Esophagus muscularis mucosa (tissue), 4 donors: Measurements from ENCODE around the gene ALDH8A1. TPM values are rescaled to one million over a fixed set of nuclear protein-coding genes. Genes with fewer than 3 reads are reported as not detected.

Source experiments
- DNase-seq: peaks from one replicate; pipeline ENCODE4 v3.0.0-alpha.2; 2017; ENCODE audit errors: extremely low spot score
- H3K27ac ChIP-seq, 4 donors: fragments of 200-600 bp; sonication (generic); replicated peaks in 1 of 4; 1 replicate in 3 of 4; 2 replicates in 1 of 4; pipeline ENCODE4 v1.5.1; 2016 to 2019; ENCODE audit warnings: mild to moderate bottlenecking in 1 of 4
- H3K27me3 ChIP-seq, 4 donors: fragments of 200-600 bp; sonication (generic); one replicate each; pipeline versions ENCODE4 v1.5.1 to v1.6.0; 2016 to 2019
- H3K36me3 ChIP-seq, 4 donors: fragments of 200-600 bp; sonication (generic); one replicate each; pipeline ENCODE4 v1.5.1; 2016 to 2019
- H3K4me1 ChIP-seq, 4 donors: fragments of 200-600 bp; sonication (generic); one replicate each; pipeline ENCODE4 v1.5.1; 2016 to 2019
- H3K4me3 ChIP-seq, 4 donors: fragments of 200-600 bp; sonication (generic); 1 replicate in 2 of 4; 2 replicates in 2 of 4; pipeline ENCODE4 v1.5.1; 2016 to 2019; ENCODE audit warnings: mild to moderate bottlenecking in 4 of 4, moderate library complexity in 1 of 4
- H3K9me3 ChIP-seq, 4 donors: fragments of 200-600 bp; sonication (generic); 1 replicate in 3 of 4; 2 replicates in 1 of 4; pipeline ENCODE4 v1.5.1; 2016 to 2019
- CTCF ChIP-seq, 3 experiments: fragments of 200-600 bp in 2 of 3; fragments of 450-650 bp in 1 of 3; sonication (generic) in 2 of 3; IDR thresholded peaks; one replicate each; pipeline ENCODE4 v1.5.1; 2017 to 2019; ENCODE audit warnings: antibody characterized with exemption in 3 of 3, mild to moderate bottlenecking in 2 of 3, moderate library complexity in 1 of 3
- EP300 ChIP-seq: sonication (generic); formaldehyde crosslinking; IDR thresholded peaks from one replicate; pipeline ENCODE4 v1.6.1; 2017; ENCODE audit warnings: antibody characterized with exemption
- POLR2A ChIP-seq: fragments of 450-650 bp; IDR thresholded peaks from one replicate; pipeline ENCODE4 v1.6.1; 2017; ENCODE audit warnings: antibody characterized with exemption, moderate library complexity, mild to moderate bottlenecking, low read depth
- POLR2AphosphoS5 ChIP-seq, 2 donors: sonication (generic); formaldehyde crosslinking; IDR thresholded peaks; one replicate each; pipeline ENCODE4 v1.6.1; 2017; ENCODE audit warnings: antibody characterized with exemption in 2 of 2
- WGBS: methylation state at CpG from one replicate; pipeline ENCODE4 v1.1.5; 2018; 5-methylcytosine and 5-hydroxymethylcytosine counted together
- intact Hi-C: fragments of 100-400 bp; cut with DNase I; formaldehyde crosslinking; loops from one replicate; pipeline ENCODE4 v1.15.1; 2023
- total RNA-seq, 4 donors: library from RNA; depleted of rRNA; stranded (reverse); fragments of >200 nt; gene quantifications; one replicate each; pipeline versions ENCODE4 v1.1.0 to v1.2.1, GENCODE V29; 2016

The ALDH8A1 gene
- total RNA-seq, 4 donors from 2014 or later = 1.2 to 5.0 (median 2.0) TPM

DNA sequence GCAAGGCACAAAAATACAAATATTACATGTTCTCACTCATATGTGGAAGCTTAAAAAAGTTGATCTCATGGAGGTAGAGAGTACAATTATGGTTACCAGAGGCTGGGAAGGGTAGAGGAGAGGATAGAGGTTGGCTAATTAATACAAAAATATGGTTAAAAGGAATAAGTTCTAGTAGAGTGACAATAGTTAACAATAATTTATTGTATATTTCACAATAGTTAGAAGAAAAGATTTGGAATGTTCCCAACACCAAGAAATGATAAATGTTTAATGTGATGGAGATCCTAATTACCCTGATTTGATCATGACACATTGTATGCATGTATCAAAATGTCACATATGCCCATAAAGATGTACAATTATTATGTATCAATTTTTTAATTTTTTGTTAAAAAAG, 1.8 kb downstream of the ALDH8A1 start:
- DNase-seq = no peak
- Histone ChIP-seq H3K27me3 (no peaks in the 10 kb centered on the region), H3K36me3 (no peaks in the 10 kb centered on the region), H3K4me1 (no peaks in the 10 kb centered on the region), H3K27ac (no peak overlapping the region), H3K4me3 (no peak overlapping the region), H3K9me3 (no peaks in the 10 kb centered on the region)
- intact Hi-C loops = no loop called here
- TF ChIP-seq EP300 (no peak), POLR2AphosphoS5 (IDR thresholded peaks at IDR 0.05) (no peak), CTCF (IDR thresholded peaks at IDR 0.05) (no peak), POLR2A (no peak)

DNA sequence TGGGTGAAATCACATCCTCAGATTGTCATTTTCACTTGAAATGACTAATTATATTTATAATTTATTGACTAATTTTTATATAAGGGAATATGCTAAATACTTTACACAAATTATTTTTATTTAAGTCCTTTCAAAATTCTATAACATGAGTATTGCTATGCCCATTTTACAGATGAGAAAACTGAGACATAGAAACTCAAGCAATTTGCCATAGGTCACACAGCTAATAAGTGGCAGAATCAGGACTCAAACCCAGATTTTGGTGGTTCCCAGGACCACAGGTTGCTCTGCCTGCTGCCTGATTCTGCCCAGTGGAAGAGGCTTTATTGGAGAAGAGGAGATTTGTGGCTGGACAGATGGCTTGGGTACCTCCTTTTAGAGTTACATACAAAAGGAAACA, 4.9 kb downstream of the ALDH8A1 start:
- DNase-seq = no peak
- intact Hi-C loops = no loop called here
- H3K9me3 ChIP-seq = no peaks in the 10 kb centered on the region
- no peak overlapping the region for H3K27ac ChIP-seq
- peaks cover 0 to 5% (median 1%) of the 10 kb centered on the region in 4 donors for H3K4me1 ChIP-seq
- no peak overlapping the region for H3K4me3 ChIP-seq
- H3K27me3 ChIP-seq = no peaks in the 10 kb centered on the region
- TF ChIP-seq POLR2A (no peak), CTCF (IDR thresholded peaks at IDR 0.05) (no peak), POLR2AphosphoS5 (IDR thresholded peaks at IDR 0.05) (no peak), EP300 (no peak)
- H3K36me3 ChIP-seq = peaks cover 0 to 4% (median 0%) of the 10 kb centered on the region in 4 donors

DNA sequence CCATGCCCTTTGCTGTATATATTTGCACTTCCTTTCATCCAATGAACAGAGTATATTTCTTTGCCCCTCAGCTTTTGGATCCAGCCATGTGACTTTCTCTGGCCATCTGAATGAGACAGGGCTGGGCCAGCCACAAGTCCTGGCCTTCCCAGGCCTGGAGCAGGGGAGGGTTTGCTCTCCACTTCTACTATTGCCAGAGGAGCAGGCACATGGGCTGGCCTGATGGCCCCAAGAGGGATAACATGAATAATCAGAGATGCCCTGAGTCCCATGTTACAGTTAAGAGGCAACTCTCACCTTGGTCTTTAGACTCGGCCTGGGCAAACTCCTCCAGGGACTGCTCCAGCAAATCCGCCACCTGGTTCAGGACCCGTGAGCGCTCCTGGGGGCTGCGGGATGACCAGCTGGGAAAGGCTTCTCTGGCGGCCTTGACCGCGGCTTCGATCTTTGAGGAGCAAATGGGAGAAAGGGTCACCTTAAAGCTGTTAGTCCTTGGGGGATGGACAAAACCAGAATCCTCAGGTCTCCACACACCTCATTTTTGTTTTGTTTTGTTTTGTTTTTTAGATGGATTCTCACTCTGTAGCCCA, 6.3 kb downstream of the ALDH8A1 start:
- Histone ChIP-seq H3K4me1 (peaks cover 0 to 5% (median 1%) of the 10 kb centered on the region in 4 donors), H3K27me3 (no peaks in the 10 kb centered on the region), H3K36me3 (peaks cover 0 to 4% (median 0%) of the 10 kb centered on the region in 4 donors), H3K4me3 (no peak overlapping the region), H3K9me3 (no peaks in the 10 kb centered on the region), H3K27ac (no peak overlapping the region)
- 93% methylated on average over 9 of the region's 9 CpGs for WGBS
- TF ChIP-seq CTCF (IDR thresholded peaks at IDR 0.05) (no peak), POLR2AphosphoS5 (IDR thresholded peaks at IDR 0.05) (no peak), POLR2A (no peak), EP300 (no peak)
- intact Hi-C loops = loop anchor here (5.0 kb wide), 2 partner anchors 301 to 786 kb away; no protein-coding TSS in a partner anchor
- peak; percentile 50 for DNase-seq

- TF ChIP-seq CTCF (IDR thresholded peaks at IDR 0.05) = no peak
- TF ChIP-seq POLR2A = no peak
- TF ChIP-seq EP300 = no peak
- no peak for TF ChIP-seq POLR2AphosphoS5 (IDR thresholded peaks at IDR 0.05)
- WGBS = 74% methylated on average over 5 of the region's 5 CpGs
- intact Hi-C loops = loop anchor here (5.0 kb wide), 3 partner anchors 57 to 767 kb away; no protein-coding TSS in a partner anchor
These were observed 11.0 kb downstream of the ALDH8A1 start for GRCh38 chr6:134938896-134939295.

More at GRCh38 chr6:134938896-134939295, 11.0 kb downstream of the ALDH8A1 start:
- Histone ChIP-seq H3K36me3 (peaks cover 0 to 4% (median 0%) of the 10 kb centered on the region in 4 donors), H3K27me3 (no peaks in the 10 kb centered on the region), H3K27ac (no peak overlapping the region), H3K9me3 (no peaks in the 10 kb centered on the region), H3K4me3 (no peak overlapping the region), H3K4me1 (peaks cover 0 to 22% (median 17%) of the 10 kb centered on the region in 4 donors)
- no peak for DNase-seq
